IMR-90 (cell line): ENCODE results near the gene CKAP2L.

Experiments
- CEBPB ChIP-seq: IDR thresholded peaks from 2 replicates; pipeline ENCODE4 v1.6.1; 2012; ENCODE audit warnings: low read depth, low read length, improper control_type of control experiment
- CHD1 ChIP-seq: IDR thresholded peaks from 2 replicates; pipeline ENCODE4 v1.6.1; 2012; ENCODE audit warnings: low read depth, low read length, improper control_type of control experiment
- CTCF ChIP-seq: conservative IDR thresholded peaks from 2 replicates; pipeline ENCODE4 v1.5.1; 2012; ENCODE audit warnings: mild to moderate bottlenecking, low read depth, low read length, improper control_type of control experiment
- MAZ ChIP-seq: IDR thresholded peaks from 2 replicates; pipeline ENCODE4 v1.6.1; 2012; ENCODE audit warnings: low read depth, mild to moderate bottlenecking, low read length, improper control_type of control experiment, moderate library complexity, borderline replicate concordance
- MXI1 ChIP-seq: IDR thresholded peaks from 2 replicates; pipeline ENCODE4 v1.6.1; 2012; ENCODE audit warnings: low read depth, mild to moderate bottlenecking, low read length, moderate library complexity, borderline replicate concordance
- NFE2L2 ChIP-seq: fragments of 150-350 bp; IDR thresholded peaks from 2 replicates; pipeline ENCODE4 v1.6.1; 2016; ENCODE audit warnings: low read depth, mild to moderate bottlenecking, low read length
- POLR2A ChIP-seq: IDR thresholded peaks from 2 replicates; pipeline ENCODE4 v1.6.1; 2012; ENCODE audit warnings: mild to moderate bottlenecking, low read depth, low read length
- RAD21 ChIP-seq: IDR thresholded peaks from 2 replicates; pipeline ENCODE4 v1.6.1; 2012; ENCODE audit warnings: low read length, improper control_type of control experiment
- RCOR1 ChIP-seq: IDR thresholded peaks from 2 replicates; pipeline ENCODE4 v1.6.1; 2012; ENCODE audit warnings: mild to moderate bottlenecking, low read length, improper control_type of control experiment; ENCODE audit not compliant: insufficient replicate concordance
- RFX5 ChIP-seq: IDR thresholded peaks from 2 replicates; pipeline ENCODE4 v1.8.0; 2012; ENCODE audit warnings: low read depth, mild to moderate bottlenecking, low read length, moderate library complexity
- USF2 ChIP-seq: fragments of 150-350 bp; IDR thresholded peaks from 2 replicates; pipeline ENCODE4 v1.6.1; 2017; ENCODE audit warnings: mild to moderate bottlenecking, antibody characterized with exemption, low read length, low read depth

- TF ChIP-seq CHD1 (no peak), CTCF (no peak), POLR2A (no peak), RFX5 (no peak), MAZ (no peak), RAD21 (no peak), CEBPB (no peak), USF2 (no peak), RCOR1 (no peak), MXI1 (no peak), NFE2L2 (no peak)
These were observed 34.9 kb upstream of the CKAP2L start for GRCh38 chr2:112798979-112799975.
